Measurements from ENCODE around the gene PRKCE. TPM values are rescaled to one million over a fixed set of nuclear protein-coding genes. Genes with fewer than 3 reads are reported as not detected.

Gene PRKCE
- total RNA-seq, 4 donors from 2014 or later: 5.9 to 21.2 (median 18.5) TPM

DNA sequence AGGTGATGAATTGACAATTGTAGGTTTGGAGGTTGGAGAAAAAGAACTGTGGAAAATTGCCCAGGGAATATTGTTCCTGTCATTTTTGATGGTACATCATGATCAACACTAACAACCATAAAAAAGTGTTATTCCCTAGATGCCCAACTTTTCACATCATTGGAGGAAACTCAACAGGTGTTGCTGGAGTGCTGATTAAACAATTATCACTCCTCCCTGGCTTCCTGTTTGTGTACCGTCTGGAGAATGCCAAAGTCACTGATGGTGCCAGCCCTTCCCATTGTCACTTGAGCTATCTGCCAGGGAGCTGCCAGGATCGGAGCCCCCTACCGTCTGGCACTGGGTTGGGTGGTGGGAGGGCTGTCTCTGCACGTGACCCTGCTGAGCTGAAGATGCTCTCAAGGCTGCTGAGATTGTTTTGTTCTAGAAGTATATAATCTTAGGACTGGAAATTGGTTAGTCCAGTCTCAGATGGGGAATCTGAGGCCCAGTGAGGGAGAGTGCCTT, 156.9 kb downstream of the PRKCE start:
- Histone ChIP-seq H3K4me3 (no peak overlapping the region), H3K27me3 (no peaks in the 10 kb centered on the region), H3K9me3 (no peaks in the 10 kb centered on the region), H3K36me3 (no peaks in the 10 kb centered on the region), H3K4me1 (peaks cover 0 to 16% (median 11%) of the 10 kb centered on the region in 3 donors), H3K27ac (no peak overlapping the region)
- TF ChIP-seq POLR2A (IDR thresholded peaks at IDR 0.05): no peak
- TF ChIP-seq POLR2AphosphoS5 (IDR thresholded peaks at IDR 0.05): no peak
- no peak for TF ChIP-seq EP300 (IDR thresholded peaks at IDR 0.05)
- TF ChIP-seq, protein P1, sequence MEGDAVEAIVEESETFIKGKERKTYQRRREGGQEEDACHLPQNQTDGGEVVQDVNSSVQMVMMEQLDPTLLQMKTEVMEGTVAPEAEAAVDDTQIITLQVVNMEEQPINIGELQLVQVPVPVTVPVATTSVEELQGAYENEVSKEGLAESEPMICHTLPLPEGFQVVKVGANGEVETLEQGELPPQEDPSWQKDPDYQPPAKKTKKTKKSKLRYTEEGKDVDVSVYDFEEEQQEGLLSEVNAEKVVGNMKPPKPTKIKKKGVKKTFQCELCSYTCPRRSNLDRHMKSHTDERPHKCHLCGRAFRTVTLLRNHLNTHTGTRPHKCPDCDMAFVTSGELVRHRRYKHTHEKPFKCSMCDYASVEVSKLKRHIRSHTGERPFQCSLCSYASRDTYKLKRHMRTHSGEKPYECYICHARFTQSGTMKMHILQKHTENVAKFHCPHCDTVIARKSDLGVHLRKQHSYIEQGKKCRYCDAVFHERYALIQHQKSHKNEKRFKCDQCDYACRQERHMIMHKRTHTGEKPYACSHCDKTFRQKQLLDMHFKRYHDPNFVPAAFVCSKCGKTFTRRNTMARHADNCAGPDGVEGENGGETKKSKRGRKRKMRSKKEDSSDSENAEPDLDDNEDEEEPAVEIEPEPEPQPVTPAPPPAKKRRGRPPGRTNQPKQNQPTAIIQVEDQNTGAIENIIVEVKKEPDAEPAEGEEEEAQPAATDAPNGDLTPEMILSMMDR (IDR thresholded peaks at IDR 0.05): no peak
- WGBS, 2 donors (ENCODE audit: low coverage in 1 of 2): 60% methylated on average over 1 of the region's 4 CpGs
- ATAC-seq: no peak

- Histone ChIP-seq H3K9me3 (no peaks in the 10 kb centered on the region), H3K36me3 (no peaks in the 10 kb centered on the region), H3K4me3 (no peak overlapping the region), H3K27me3 (no peaks in the 10 kb centered on the region), H3K27ac (no peak overlapping the region), H3K4me1 (peaks cover 0 to 25% (median 17%) of the 10 kb centered on the region in 3 donors)
- 68 to 77% methylated on average over 4 of the region's 4 CpGs for WGBS, 2 donors (ENCODE audit: low coverage in 1 of 2)
- no peak for ATAC-seq
- TF ChIP-seq POLR2A (IDR thresholded peaks at IDR 0.05) (no peak), EP300 (IDR thresholded peaks at IDR 0.05) (no peak), POLR2AphosphoS5 (IDR thresholded peaks at IDR 0.05) (no peak)
- TF ChIP-seq, protein P1 (IDR thresholded peaks at IDR 0.05): no peak
Measured at GRCh38 chr2:45809205-45809604, 157.7 kb downstream of the PRKCE start.

- H3K4me1 ChIP-seq: peaks cover 0 to 53% (median 21%) of the 10 kb centered on the region in 3 donors
- H3K27me3 ChIP-seq: no peaks in the 10 kb centered on the region
- no peaks in the 10 kb centered on the region for H3K36me3 ChIP-seq
- WGBS, 2 donors (ENCODE audit: low coverage in 1 of 2): 43 to 55% methylated on average over 2 to 3 of the region's 3 CpGs
- H3K27ac ChIP-seq: peak overlapping the region in 3 of 4 donors; percentile 56 to 68 (median 65)
- no peaks in the 10 kb centered on the region for H3K9me3 ChIP-seq
- no peak for ATAC-seq
- H3K4me3 ChIP-seq: no peak overlapping the region
- TF ChIP-seq EP300 (IDR thresholded peaks at IDR 0.05) (no peak), POLR2AphosphoS5 (IDR thresholded peaks at IDR 0.05) (no peak), POLR2A (IDR thresholded peaks at IDR 0.05) (no peak)
- TF ChIP-seq, protein P1 (IDR thresholded peaks at IDR 0.05): no peak
Measured at GRCh38 chr2:45812011-45812500, 160.6 kb downstream of the PRKCE start.

GRCh38 chr2:45813003-45813941, 161.8 kb downstream of the PRKCE start:
- Histone ChIP-seq H3K9me3 (no peaks in the 10 kb centered on the region), H3K27me3 (no peaks in the 10 kb centered on the region), H3K27ac (peak overlapping the region in 3 of 4 donors; percentile 56 to 68 (median 65)), H3K4me1 (peaks cover 0 to 61% (median 21%) of the 10 kb centered on the region in 3 donors), H3K36me3 (no peaks in the 10 kb centered on the region), H3K4me3 (no peak overlapping the region)
- peak; percentile 64 for ATAC-seq
- 32 to 50% methylated on average over 10 to 11 of the region's 13 CpGs for WGBS, 2 donors (ENCODE audit: low coverage in 1 of 2)
- TF ChIP-seq POLR2AphosphoS5 (IDR thresholded peaks at IDR 0.05): peak; percentile 60
- TF ChIP-seq, protein P1 (IDR thresholded peaks at IDR 0.05): no peak
- no peak for TF ChIP-seq POLR2A (IDR thresholded peaks at IDR 0.05)
